K562 (cell line): ENCODE results near the gene TMX1. TPM values are rescaled to one million over a fixed set of nuclear protein-coding genes. Genes with fewer than 3 reads are reported as not detected.

Experiments used
- ATAC-seq: fragments of 200-7000 bp; cut with Tn5 transposase; 3 replicates; pipeline ENCODE4 v1.9.1; 2020; ENCODE audit warnings: moderate library complexity
- BruUV-seq: library from RNA; stranded (reverse); fragments of 400-500 nt; replicated peaks from 2 replicates; lab custom pipeline; 2021; lab: Mats Ljungman, UMichigan
- CTCF ChIA-PET: fragments of 300-600 bp; formaldehyde crosslinking; extraction: SDS; loops from one replicate; lab custom pipeline; 2021; ENCODE audit warnings: low intra/inter-chr PET ratio; lab: Yijun Ruan, JAX
- POLR2A ChIA-PET: fragments of 300-600, 350-650 bp; sonication (Branson Sonifier 250); formaldehyde crosslinking; extraction: SDS; loops from one replicate; lab custom pipeline; 2021; ENCODE audit warnings: antibody characterized with exemption, inconsistent platforms; lab: Yijun Ruan, JAX
- DNase-seq, 4 experiments: peaks; one replicate each; pipeline versions ENCODE4 v3.0.0 to v3.0.0-alpha.2; 2011 to 2018; ENCODE audit warnings: low spot score in 3 of 4, mixed read lengths in 3 of 4; ENCODE audit errors: extremely low read depth in 1 of 4
- FAIRE-seq: peaks from 2 replicates; lab custom pipeline; 2011; peaks lifted over from hg19 to GRCh38; lab: Jason Lieb, UNC
- H2AFZ ChIP-seq: 2 replicates; pipeline ENCODE4 v1.6.0; 2011; ENCODE audit warnings: low read depth, low read length, control low read depth, inconsistent platforms
- H3K27ac ChIP-seq: fragments of 200-600 bp; 3 replicates; pipeline ENCODE4 v1.8.0; 2011; ENCODE audit warnings: low read depth, mild to moderate bottlenecking, control low read depth, inconsistent platforms, low read length, moderate library complexity, mixed read lengths; ENCODE audit errors: extremely low read depth
- H3K27me3 ChIP-seq, 2 experiments: fragments of 300-600 bp in 1 of 2; 2 replicates in 1 of 2; 3 replicates in 1 of 2; pipeline versions ENCODE4 v1.6.0 to v1.8.0; 2011; ENCODE audit warnings: inconsistent platforms in 2 of 2, low read length in 2 of 2, mild to moderate bottlenecking in 1 of 2, mixed read lengths in 1 of 2, moderate library complexity in 1 of 2; ENCODE audit not compliant: control insufficient read depth in 2 of 2, insufficient read depth in 2 of 2
- H3K36me3 ChIP-seq: fragments of 300-600 bp; 3 replicates; pipeline ENCODE4 v1.8.0; 2011; ENCODE audit warnings: mild to moderate bottlenecking, low read length, inconsistent platforms; ENCODE audit not compliant: control insufficient read depth, insufficient read depth
- H3K4me1 ChIP-seq, 2 experiments: fragments of 200-600 bp in 1 of 2; replicated peaks in 1 of 2; 2 replicates in 1 of 2; 3 replicates in 1 of 2; pipeline versions ENCODE4 v1.5.1 to v1.8.0; 2011; ENCODE audit warnings: inconsistent platforms in 2 of 2, low read length in 2 of 2, mild to moderate bottlenecking in 1 of 2, mixed read lengths in 1 of 2, moderate library complexity in 1 of 2; ENCODE audit not compliant: control insufficient read depth in 2 of 2, insufficient read depth in 2 of 2
- H3K4me2 ChIP-seq: 2 replicates; pipeline ENCODE4 v1.6.1; 2011; ENCODE audit warnings: low read length, control low read depth, inconsistent platforms, mixed read lengths; ENCODE audit not compliant: insufficient read depth
- H3K4me3 ChIP-seq: fragments of 200-600 bp; sonication (generic), shearing (Covaris generic); 2 replicates; pipeline ENCODE4 v1.5.1; 2016; ENCODE audit warnings: control low read depth, inconsistent platforms
- H3K79me2 ChIP-seq: fragments of 200-600 bp; 3 replicates; pipeline ENCODE4 v1.8.0; 2011; ENCODE audit warnings: low read length, inconsistent platforms; ENCODE audit not compliant: control insufficient read depth, insufficient read depth
- H3K9ac ChIP-seq, 2 experiments: 2 replicates each; pipeline versions ENCODE4 v1.6.0 to v1.6.1; 2011; ENCODE audit warnings: low read depth in 2 of 2, low read length in 2 of 2, control low read depth in 1 of 2, inconsistent platforms in 1 of 2, mild to moderate bottlenecking in 1 of 2, mixed read lengths in 1 of 2; ENCODE audit not compliant: insufficient read depth in 1 of 2
- H3K9me1 ChIP-seq: one replicate; pipeline ENCODE4 v1.6.0; 2011; ENCODE audit warnings: inconsistent platforms, mild to moderate bottlenecking, low read length, moderate library complexity; ENCODE audit not compliant: control insufficient read depth, insufficient read depth
- H3K9me3 ChIP-seq: replicated peaks from 2 replicates; pipeline ENCODE4 v1.5.1; 2011; ENCODE audit warnings: low read depth, low read length, inconsistent platforms; ENCODE audit not compliant: control insufficient read depth, insufficient read depth
- H4K20me1 ChIP-seq: replicated peaks from 2 replicates; pipeline ENCODE4 v1.6.1; 2011; ENCODE audit warnings: low read length, inconsistent platforms, mixed read lengths; ENCODE audit not compliant: control insufficient read depth, insufficient read depth
- CHAMP1 ChIP-seq: fragments of 450-650 bp; IDR thresholded peaks from 2 replicates; pipeline ENCODE4 v1.6.1; 2016; ENCODE audit warnings: mild to moderate bottlenecking
- JUND ChIP-seq, 2 experiments: IDR thresholded peaks; 2 replicates in 1 of 2; 3 replicates in 1 of 2; pipeline ENCODE4 v1.6.1; 2011; ENCODE audit warnings: borderline replicate concordance in 2 of 2, low read depth in 2 of 2, low read length in 2 of 2, improper control_type of control experiment in 1 of 2, missing biosample characterization in 1 of 2, missing genetic modification characterization in 1 of 2, missing genetic modification reagents in 1 of 2
- LARP7 ChIP-seq: fragments of 450-650 bp; IDR thresholded peaks from 2 replicates; pipeline ENCODE4 v1.6.1; 2016
- NFIC ChIP-seq: fragments of 450-650 bp; IDR thresholded peaks from 2 replicates; pipeline ENCODE4 v1.6.1; 2017; ENCODE audit warnings: mild to moderate bottlenecking, inconsistent platforms
- NR2C1 ChIP-seq, 2 experiments: fragments of 450-650 bp; IDR thresholded peaks; 2 replicates each; pipeline ENCODE4 v1.6.1; 2017; ENCODE audit warnings: mild to moderate bottlenecking in 2 of 2, antibody characterized with exemption in 1 of 2, inconsistent platforms in 1 of 2, missing compliant biosample characterization in 1 of 2, missing genetic modification characterization in 1 of 2
- RFX7 ChIP-seq: fragments of 250-450 bp; sonication (Bioruptor Pico); IDR thresholded peaks from 2 replicates; pipeline ENCODE4 v1.5.1; 2021; ENCODE audit warnings: mild to moderate bottlenecking
- SMAD1 ChIP-seq: fragments of 150-350 bp; IDR thresholded peaks from 2 replicates; pipeline ENCODE4 v1.6.1; 2014; ENCODE audit warnings: low read length, low read depth; ENCODE audit not compliant: partially characterized antibody
- SPI1 ChIP-seq: IDR thresholded peaks from 2 replicates; pipeline ENCODE4 v1.6.1; 2011; ENCODE audit warnings: low read depth, low read length, control low read depth, borderline replicate concordance
- SUPT5H ChIP-seq: fragments of 450-650 bp; IDR thresholded peaks from 2 replicates; pipeline ENCODE4 v1.6.1; 2016
- ZNF699 ChIP-seq: fragments of 250-450 bp; sonication (Bioruptor Pico); IDR thresholded peaks from 2 replicates; pipeline ENCODE4 v1.8.0; 2021; ENCODE audit warnings: mild to moderate bottlenecking, moderate library complexity; ENCODE audit not compliant: insufficient replicate concordance
- WGBS: fragments of 100-300 bp; shearing (Covaris generic); methylation state at CpG from one replicate; pipeline ENCODE4 v1.1.6; 2016; ENCODE audit warnings: low coverage, mixed read lengths; ENCODE audit not compliant: insufficient coverage; ENCODE audit errors: missing lambda C conversion rate; 5-methylcytosine and 5-hydroxymethylcytosine counted together
- in situ Hi-C: fragments of 300-500 bp; cut with MboI; formaldehyde crosslinking; loops from 4 replicates; pipeline ENCODE4 v1.15.0; 2018; ENCODE audit warnings: inconsistent platforms, mixed read lengths
- intact Hi-C: fragments of 100-400 bp; cut with micrococcal nuclease; formaldehyde crosslinking; loops from 2 replicates; pipeline ENCODE4 v1.14.2; 2022
- polyA plus RNA-seq, 8 experiments: library from polyadenylated mRNA; depleted of rRNA in 4 of 8; stranded (reverse) in 5 of 8; unstranded in 3 of 8; fragments of >200 nt; fragmentation: Nextera tagmentation in 2 of 8; fragmentation: Illumina TruSeq in 1 of 8; extraction: Ambion mirVana in 2 of 8; extraction: Trizol in 1 of 8; gene quantifications; 2 replicates each; pipeline versions ENCODE4 v1.2.1 to v1.2.3, GENCODE V29; 2011 to 2014; ENCODE audit warnings: inconsistent platforms in 1 of 8, missing spikeins in 1 of 8
- total RNA-seq, 7 experiments: library from RNA; depleted of rRNA in 6 of 7; stranded (reverse); fragments of >200 nt in 6 of 7; fragmentation: Illumina TruSeq in 2 of 7; extraction: Trizol in 2 of 7; gene quantifications; 2 replicates each; pipeline versions ENCODE4 v1.2.1 to v1.2.3, GENCODE V29; 2011 to 2021; ENCODE audit warnings: low replicate concordance in 1 of 7
- TF ChIP-seq, protein P1 (sequence below): fragments of 450-650 bp; formaldehyde crosslinking; IDR thresholded peaks from 2 replicates; pipeline ENCODE4 v1.4.0; 2020; ENCODE audit warnings: mild to moderate bottlenecking, moderate library complexity

Gene TMX1
- total and polyA plus RNA-seq, 9 of the 15 experiments (the other 6 are each of a cell fraction or from before 2014, with no cell fraction given): 19.5 to 101 (median 34.7) TPM

DNA sequence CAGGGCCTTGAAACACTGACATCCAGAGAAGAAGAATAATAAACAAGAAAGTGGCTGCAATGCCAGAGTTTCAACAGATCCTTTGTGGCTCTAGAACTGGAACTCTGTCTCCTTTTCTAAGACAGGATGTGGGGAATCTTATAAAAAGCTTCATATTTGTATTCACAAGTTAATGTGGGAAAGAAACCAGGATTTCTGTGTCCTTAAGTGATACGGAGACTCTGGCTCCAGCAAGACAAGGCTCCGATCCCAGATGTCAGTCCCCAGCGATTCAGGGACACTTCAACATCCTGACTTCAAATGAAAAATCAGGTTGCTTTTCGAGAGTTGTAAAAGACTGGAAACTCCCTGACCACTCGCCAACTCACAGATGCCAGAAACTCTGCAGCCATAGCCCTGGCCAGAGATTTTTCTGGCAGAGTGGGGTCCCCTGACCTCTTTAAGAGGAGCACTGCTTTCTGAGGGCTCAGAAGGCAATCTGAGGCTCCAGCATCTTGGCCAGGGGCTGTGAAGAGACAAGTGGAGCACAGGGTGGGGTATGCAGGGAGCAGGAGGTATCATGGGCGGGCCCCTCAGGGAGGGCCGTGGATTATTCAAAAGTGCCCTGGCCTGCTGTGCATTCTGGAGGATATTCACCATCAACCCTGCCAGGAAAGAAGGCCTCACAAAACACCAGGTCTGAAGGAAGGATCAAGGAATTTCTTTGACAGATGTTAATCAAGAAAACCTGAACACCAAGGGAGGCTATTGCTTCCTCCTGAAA is 53.3 kb downstream of the TMX1 start:
- H3K4me3 ChIP-seq: no peak overlapping the region

More for the DNA sequence above, 53.3 kb downstream of the TMX1 start:
- BruUV-seq: no TSS peak
- no peak for TF ChIP-seq LARP7
- no peak for TF ChIP-seq SPI1
- TF ChIP-seq NFIC: no peak
- TF ChIP-seq RFX7: no peak
- TF ChIP-seq ZNF699 (CRISPR knock-in tag): no peak
- TF ChIP-seq SMAD1: no peak
- TF ChIP-seq, protein P1, sequence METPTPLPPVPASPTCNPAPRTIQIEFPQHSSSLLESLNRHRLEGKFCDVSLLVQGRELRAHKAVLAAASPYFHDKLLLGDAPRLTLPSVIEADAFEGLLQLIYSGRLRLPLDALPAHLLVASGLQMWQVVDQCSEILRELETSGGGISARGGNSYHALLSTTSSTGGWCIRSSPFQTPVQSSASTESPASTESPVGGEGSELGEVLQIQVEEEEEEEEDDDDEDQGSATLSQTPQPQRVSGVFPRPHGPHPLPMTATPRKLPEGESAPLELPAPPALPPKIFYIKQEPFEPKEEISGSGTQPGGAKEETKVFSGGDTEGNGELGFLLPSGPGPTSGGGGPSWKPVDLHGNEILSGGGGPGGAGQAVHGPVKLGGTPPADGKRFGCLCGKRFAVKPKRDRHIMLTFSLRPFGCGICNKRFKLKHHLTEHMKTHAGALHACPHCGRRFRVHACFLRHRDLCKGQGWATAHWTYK (CRISPR knock-in tag): no peak
- TF ChIP-seq SUPT5H: no peak
- TF ChIP-seq CHAMP1: no peak
- no peak for TF ChIP-seq NR2C1 (IDR thresholded peaks at IDR 0.05)
- no peak for TF ChIP-seq NR2C1 (tag; IDR thresholded peaks at IDR 0.05)
- TF ChIP-seq JUND (IDR thresholded peaks at IDR 0.05; ENCODE audit: borderline replicate concordance, low read depth, low read length): no peak
- no peak for TF ChIP-seq JUND (tag; IDR thresholded peaks at IDR 0.05; ENCODE audit: borderline replicate concordance, low read depth, low read length)
- Histone ChIP-seq H3K27ac (no peak overlapping the region), H4K20me1 (no peaks in the 10 kb centered on the region), H3K4me2 (no peak overlapping the region), H3K27me3 (peaks cover 0 to 2% of the 10 kb centered on the region in 2 experiments; a peak in 1 of 5 replicates), H3K9me3 (no peaks in the 10 kb centered on the region), H3K36me3 (no peaks in the 10 kb centered on the region), H2AFZ (no peak overlapping the region), H3K79me2 (no peaks in the 10 kb centered on the region), H3K4me1 (no peaks in the 10 kb centered on the region), H3K9me1 (no peaks in the 10 kb centered on the region), H3K9ac (no peak overlapping the region)
- in situ Hi-C loops (no loop called here), intact Hi-C loops (no loop called here)
- ATAC-seq (no peak), DNase-seq (no peak), FAIRE-seq (no peak)
- CTCF ChIA-PET: no interaction called here
- POLR2A ChIA-PET: no interaction called here
- WGBS: 7% methylated on average over 7 of the region's 7 CpGs
